HG03575 (cell line): Measurements from ENCODE around the gene RCOR2.
A peak's percentile ranks its signal among the peaks of the same experiment; 100 is the strongest.
"Not testable (repeated sequence)": the region's sequence is repeated elsewhere in the genome, so short reads cannot be mapped to it uniquely, and the experiment has no call there.

Experiments used
- ATAC-seq: cut with Tn5 transposase; IDR thresholded peaks from one replicate; pipeline ENCODE4 v1.9.1; 2021; ENCODE audit not compliant: unreplicated experiment, insufficient number of reproducible peaks, low FRiP score; ENCODE audit errors: extremely low read depth

The RCOR2 gene

DNA sequence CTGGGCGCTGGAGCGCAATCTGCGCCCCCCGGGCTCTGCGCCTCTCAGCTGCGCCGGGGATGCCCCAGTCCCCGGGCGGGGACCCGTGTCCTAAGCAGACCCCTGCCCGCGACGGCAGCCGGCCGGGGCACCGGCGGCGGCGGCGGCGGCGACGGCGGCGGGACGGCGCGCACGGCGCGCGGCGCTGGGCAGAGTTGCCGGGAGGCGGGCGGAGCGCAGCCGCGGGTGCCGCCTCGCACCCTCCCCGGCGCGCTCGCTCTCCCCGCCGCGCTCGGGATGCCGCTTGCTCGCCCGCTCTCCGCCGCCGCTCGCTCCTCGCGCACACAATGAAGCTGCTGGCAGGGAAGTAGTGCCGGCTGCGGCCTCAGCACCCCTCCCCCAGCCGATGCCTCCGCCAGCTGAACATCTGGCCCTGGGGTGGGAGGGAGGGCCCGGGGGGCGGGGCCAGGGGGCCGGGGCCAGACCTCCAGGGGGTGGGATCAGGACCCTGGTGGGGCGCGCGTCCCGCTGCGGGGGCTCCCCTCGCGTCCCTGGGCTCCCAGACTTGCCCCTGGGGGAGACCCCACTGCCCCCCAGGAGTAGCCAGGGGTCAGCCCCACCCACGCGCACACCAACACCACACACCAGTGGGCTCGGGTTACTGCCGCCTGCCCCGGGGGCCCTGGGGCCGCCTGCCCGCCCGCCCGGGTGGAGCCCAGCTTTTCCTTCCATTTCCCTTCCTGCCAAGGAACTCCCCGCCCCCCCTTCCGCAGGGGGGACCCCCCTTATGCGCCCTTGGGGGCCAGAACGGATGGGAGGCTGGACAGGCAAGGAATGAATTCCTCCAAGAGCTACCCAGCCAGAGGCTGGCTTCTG lies at the start of gene RCOR2:
Gene RCOR2, minus strand, starts transcription at position 328 of the 855 bp plus-strand sequence. CDS start 708 bp downstream, outside the sequence.
- no peak for ATAC-seq

GRCh38 chr11:63966444-63966843 lies 49.5 kb upstream of the RCOR2 start:
- ATAC-seq: no peak

GRCh38 chr11:63963895-63964294 lies 46.9 kb upstream of the RCOR2 start:
- not testable (repeated sequence) for ATAC-seq

GRCh38 chr11:63961608-63962412 lies 44.8 kb upstream of the RCOR2 start:
- no peak for ATAC-seq

DNA sequence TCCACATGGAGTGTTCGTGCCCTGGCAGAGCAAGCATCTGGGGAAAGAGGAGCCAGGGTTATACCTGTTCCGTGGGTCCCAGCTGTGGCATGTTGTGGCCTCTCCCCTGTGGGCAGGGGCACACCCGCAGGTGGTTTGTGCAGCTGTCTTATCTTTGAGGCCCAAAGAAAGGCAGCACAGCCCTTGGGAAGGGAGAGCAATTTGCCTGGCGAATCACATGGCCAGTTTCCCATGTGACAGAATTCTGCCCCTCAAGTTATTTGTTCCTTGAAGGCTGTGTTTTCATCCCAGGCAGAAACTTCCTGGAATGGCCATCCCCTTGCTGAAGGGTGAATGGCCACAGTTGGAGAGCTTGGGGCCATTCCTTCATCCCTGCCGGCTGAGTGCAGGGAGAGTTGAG lies 41.0 kb upstream of the RCOR2 start:
- no peak for ATAC-seq

DNA sequence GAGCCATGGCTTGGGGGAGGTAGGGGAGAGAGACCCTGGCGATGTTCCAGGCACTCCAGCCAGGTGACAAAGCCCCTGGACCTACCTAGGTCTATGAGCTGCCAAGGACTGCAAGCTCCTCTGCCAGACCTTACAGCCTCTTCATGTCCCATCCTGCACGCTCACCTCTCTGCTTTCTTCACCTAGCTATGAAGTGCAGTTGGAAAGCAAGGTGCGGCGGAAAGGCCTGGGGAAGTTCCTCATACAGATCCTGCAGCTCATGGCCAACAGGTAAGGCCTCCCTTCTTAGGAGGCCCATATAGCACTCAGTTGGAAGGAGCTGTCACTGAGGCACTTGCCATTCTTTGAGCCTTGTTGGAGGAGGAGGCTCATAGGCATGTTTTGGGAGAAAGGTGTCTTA lies 35.6 kb upstream of the RCOR2 start:
- ATAC-seq: no peak

DNA sequence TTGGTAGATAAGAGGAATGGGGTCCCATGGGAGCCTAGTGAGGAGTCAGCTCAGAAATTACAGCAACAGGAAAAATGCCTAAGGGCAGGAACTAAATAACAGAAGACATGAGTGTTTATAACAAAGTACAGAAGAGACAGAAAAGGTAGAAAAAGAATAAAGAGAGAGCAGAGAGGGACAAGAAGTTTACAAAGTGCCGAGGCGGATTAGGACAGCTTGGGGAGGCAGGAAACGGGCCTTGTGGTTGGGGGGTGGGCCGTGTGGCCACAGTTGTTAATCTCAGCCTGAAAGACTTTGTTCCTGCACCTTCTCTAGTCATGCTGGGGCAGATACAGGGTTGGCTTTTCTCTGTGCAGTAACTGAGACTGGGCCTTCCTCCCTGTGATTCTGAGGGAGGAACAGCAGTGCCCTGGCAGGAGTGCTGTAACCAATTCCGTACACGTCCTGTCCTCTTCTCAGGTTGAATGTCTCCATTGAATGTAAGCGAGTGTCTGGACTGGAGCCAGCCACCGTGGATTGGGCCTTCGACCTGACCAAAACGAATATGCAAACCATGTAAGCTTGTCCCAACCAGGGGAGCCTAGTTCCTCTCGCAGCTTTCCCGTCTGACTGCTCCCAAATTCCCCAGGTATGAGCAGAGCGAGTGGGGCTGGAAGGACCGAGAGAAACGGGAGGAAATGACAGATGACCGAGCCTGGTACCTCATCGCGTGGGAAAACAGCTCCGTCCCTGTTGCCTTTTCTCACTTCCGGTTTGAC lies 35.0 kb upstream of the RCOR2 start:
- no peak for ATAC-seq

DNA sequence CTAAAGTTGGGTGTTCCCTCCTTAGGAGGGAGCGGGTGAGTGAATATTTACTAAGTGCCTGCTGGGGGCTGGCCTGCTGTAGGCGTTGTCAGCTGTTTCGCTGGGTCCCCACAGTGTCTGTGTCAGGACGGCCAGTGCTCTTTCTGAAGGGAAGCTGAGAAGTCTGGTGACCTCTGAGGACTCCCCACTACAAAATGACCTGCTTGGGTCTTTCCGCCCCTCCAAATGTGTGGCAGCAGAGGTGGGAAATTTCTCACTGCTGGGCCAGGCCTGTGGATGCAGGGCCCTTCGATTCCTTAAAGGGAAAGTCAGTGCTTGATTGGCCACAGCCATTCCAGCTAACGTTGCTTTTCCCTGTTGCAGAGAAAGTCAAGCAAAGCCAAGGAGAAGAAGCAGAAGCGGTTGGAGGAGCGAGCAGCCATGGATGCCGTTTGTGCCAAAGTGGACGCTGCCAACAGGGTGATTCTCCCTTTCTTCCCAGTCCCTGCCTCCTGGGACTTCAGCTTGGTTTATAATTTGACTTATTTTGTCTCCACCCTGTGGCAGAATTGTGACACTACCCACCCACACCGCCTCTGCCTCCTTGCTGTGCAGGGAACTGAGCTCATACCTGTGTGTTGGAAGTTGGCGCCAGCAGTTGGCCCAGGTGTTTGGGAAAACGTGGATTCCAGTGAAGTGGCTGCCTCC lies 28.7 kb upstream of the RCOR2 start:
- ATAC-seq: no peak

DNA sequence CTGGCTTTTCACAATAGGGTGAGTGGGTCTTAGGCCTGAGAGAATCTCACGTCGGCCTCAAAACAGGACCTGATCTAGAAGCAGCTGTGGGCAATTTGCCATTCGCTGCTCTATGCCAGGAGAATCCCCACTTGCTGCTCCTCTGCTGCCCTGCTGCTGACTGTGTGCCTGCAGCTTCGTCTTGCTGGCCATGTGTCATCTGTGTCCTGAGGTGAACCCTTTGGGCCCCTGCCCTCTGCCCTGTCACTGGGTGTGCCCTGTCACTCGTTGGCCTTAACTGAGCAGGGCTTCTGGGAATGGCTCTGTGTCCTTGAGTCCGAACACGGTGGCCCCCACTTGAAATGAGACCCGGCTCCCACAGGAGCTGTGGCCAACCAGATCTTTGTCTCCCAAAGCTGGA lies 28.0 kb upstream of the RCOR2 start:
- no peak for ATAC-seq

- no peak for ATAC-seq
These were observed 25.8 kb upstream of the RCOR2 start for GRCh38 chr11:63942803-63943202.

- ATAC-seq: no peak
These were observed 24.9 kb upstream of the RCOR2 start for GRCh38 chr11:63941901-63942300.

- no peak for ATAC-seq
These were observed 23.8 kb upstream of the RCOR2 start for GRCh38 chr11:63940786-63941185.

- no peak for ATAC-seq
These were observed 22.5 kb upstream of the RCOR2 start for GRCh38 chr11:63939397-63939891.

DNA sequence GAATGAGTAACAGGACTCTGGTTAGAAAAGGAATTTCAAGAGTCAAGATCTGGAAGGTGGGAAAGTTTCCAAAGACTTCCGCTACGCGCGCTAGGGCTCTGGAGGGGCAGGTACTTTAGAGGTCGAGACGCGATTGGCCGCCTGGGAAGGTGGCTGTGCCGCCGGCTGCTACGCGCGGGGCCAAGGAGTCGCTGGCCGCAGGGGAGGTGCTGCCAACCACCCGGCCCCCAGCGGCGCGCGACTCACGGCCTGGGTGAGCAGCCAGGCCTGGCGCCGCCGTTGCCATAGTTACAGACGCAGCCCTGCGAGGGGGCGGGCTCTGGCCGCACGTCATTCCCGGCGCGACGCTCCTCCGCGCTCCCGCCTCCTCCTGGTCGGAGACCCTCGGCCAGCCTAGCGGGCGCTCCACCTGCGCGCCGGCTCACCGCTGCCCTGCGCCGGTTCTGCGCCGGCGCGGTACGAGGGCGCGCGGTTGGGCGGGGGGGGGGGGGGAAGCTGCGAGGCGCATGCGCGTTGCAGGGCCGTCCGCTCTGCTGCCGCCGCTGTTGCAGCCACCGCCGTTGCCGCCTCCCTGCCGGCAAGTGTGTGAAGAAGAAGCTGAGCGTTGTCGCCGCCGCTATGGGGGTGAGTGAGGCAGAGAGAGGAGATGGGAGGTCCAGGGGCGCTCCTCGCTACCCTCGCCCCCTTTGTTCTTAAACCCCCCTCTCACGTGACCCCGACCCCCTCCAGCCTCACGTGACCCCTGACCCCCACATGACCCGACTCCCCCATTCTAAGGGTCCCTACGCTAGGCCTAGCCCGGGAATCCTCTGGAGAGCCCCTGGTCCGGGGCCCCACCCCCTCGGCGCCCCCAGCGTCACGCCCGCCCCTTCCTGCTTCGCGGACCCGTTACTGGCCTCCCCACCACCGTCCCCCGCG lies 21.8 kb upstream of the RCOR2 start, which contains the start of gene NAA40:
Gene NAA40, plus strand, starts transcription at position 524 of the 918 bp plus-strand sequence. Its CDS starts 95 bp downstream, at position 619.
- ATAC-seq: peak; percentile 49

- peak; percentile 5 for ATAC-seq
These were observed 20.9 kb upstream of the RCOR2 start for GRCh38 chr11:63937713-63938478.

DNA sequence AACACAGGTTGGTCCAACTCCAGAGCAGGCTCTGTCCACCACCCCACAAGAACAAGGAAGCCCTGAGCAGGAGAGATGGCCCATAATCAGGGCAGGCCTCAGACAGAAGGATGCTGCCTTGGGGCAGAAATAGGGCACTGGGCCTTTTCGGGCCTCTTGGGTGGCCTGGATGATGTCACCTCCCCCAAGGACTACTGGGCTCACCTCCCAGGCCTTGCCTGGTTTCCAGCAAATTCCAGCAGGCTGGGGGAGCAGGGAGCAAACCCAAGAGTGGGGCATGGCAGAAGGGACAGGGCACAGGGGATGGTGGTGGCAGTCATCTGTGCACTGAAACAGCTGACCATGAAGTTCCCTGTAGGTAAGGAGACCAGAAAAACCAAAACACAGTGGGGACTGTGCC lies 16.5 kb upstream of the RCOR2 start:
- no peak for ATAC-seq

DNA sequence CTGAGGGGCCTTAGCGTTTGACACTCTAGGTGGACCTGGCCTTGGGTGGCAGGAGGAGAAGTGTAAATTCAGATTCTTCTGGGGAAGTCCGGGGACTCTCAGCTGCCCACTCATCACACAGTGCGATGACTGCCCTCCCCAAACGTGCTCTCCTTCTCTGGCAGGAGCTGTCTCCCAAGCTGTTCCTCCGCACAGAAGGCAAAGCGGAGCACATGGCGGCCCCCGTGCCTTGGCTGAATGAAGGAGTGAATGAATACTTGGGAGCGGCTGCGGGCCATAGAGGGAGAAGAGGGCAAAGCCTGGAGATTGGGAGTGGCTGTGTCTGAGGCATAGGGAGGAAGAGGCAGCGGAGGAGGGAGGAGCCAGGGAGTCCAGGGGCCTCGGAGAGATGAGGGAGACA lies 14.9 kb upstream of the RCOR2 start:
- no peak for ATAC-seq
